HCT116 (cell line): ENCODE measurements around the gene GNLY. TPM values are rescaled to one million over a fixed set of nuclear protein-coding genes. Genes with fewer than 3 reads are reported as not detected.

ENCODE experiments used
- ATAC-seq: fragments of 200-7000 bp; cut with Tn5 transposase; 2 replicates; pipeline ENCODE4 v1.9.1; 2020; ENCODE audit warnings: mild to moderate bottlenecking, moderate library complexity
- BruUV-seq: library from RNA; stranded (reverse); fragments of 400-500 nt; replicated peaks from 2 replicates; lab custom pipeline; 2021; lab: Mats Ljungman, UMichigan
- CTCF ChIA-PET: fragments of 300-600 bp; sonication (Branson Sonifier 250); formaldehyde crosslinking; loops from one replicate; lab custom pipeline; 2021; ENCODE audit warnings: antibody characterized with exemption; lab: Charles Lee
- POLR2A ChIA-PET: fragments of 300-600, 350-600 bp; sonication (Branson Sonifier 250); formaldehyde crosslinking; loops from one replicate; lab custom pipeline; 2021; ENCODE audit warnings: antibody characterized with exemption; lab: Charles Lee
- RAD21 ChIA-PET, 2 experiments: fragments of 300-600 bp; sonication (Branson Sonifier 250); formaldehyde crosslinking; loops; one replicate each; lab custom pipeline; 2023; ENCODE audit warnings: low total read pairs in 2 of 2; ENCODE audit not compliant: uncharacterized antibody in 2 of 2, unreplicated experiment in 2 of 2, low non-redundant PET in 1 of 2; lab: Charles Lee
- DNase-seq: peaks from one replicate; pipeline ENCODE4 v3.0.0-alpha.2; 2010; ENCODE audit warnings: low read depth, low spot score
- H2AFZ ChIP-seq: fragments of 200-600 bp; shearing (Covaris generic), sonication (generic); 2 replicates; pipeline ENCODE4 v1.6.1; 2017; ENCODE audit warnings: low read depth, mixed run types, mixed read lengths, antibody characterized with exemption, low read length; ENCODE audit not compliant: poor library complexity, severe bottlenecking
- H3K27ac ChIP-seq: 2 replicates; pipeline ENCODE4 v1.5.1; 2012; ENCODE audit warnings: low read depth, low read length
- H3K27me3 ChIP-seq: fragments of 200-600 bp; sonication (generic); 2 replicates; pipeline ENCODE4 v1.6.1; 2016; ENCODE audit warnings: mixed run types, low read length, mixed read lengths; ENCODE audit not compliant: insufficient read depth
- H3K36me3 ChIP-seq, 2 experiments: fragments of 200-500 bp in 1 of 2; fragments of 200-600 bp in 1 of 2; sonication (Bioruptor generic) in 1 of 2; sonication (generic) in 1 of 2; 2 replicates each; pipeline versions ENCODE4 v1.5.1 to v1.6.1; 2014 to 2016; ENCODE audit warnings: low read length in 2 of 2, inconsistent platforms in 1 of 2, mixed read lengths in 1 of 2, mixed run types in 1 of 2; ENCODE audit not compliant: insufficient read depth in 2 of 2, control insufficient read depth in 1 of 2
- H3K4me1 ChIP-seq, 2 experiments: fragments of 200-600 bp in 1 of 2; sonication (generic) in 1 of 2; 2 replicates each; pipeline versions ENCODE4 v1.5.1 to v1.6.1; 2012 to 2017; ENCODE audit warnings: low read length in 2 of 2, inconsistent platforms in 1 of 2, mild to moderate bottlenecking in 1 of 2, mixed read lengths in 1 of 2, mixed run types in 1 of 2, moderate library complexity in 1 of 2; ENCODE audit not compliant: insufficient read depth in 2 of 2, control insufficient read depth in 1 of 2
- H3K4me2 ChIP-seq: fragments of 200-600 bp; sonication (generic); 2 replicates; pipeline ENCODE4 v1.6.1; 2017; ENCODE audit warnings: mixed run types, low read length, mixed read lengths
- H3K4me3 ChIP-seq, 2 experiments: fragments of 200-600 bp in 1 of 2; sonication (generic) in 1 of 2; replicated peaks in 1 of 2; 2 replicates each; pipeline ENCODE4 v1.5.1; 2011 to 2016; ENCODE audit warnings: low read length in 2 of 2, control low read depth in 1 of 2, low read depth in 1 of 2, mild to moderate bottlenecking in 1 of 2, mixed read lengths in 1 of 2, mixed run types in 1 of 2
- H3K79me2 ChIP-seq: fragments of 200-600 bp; sonication (generic); 2 replicates; pipeline ENCODE4 v1.6.1; 2017; ENCODE audit warnings: mild to moderate bottlenecking, mixed run types, low read length, moderate library complexity, mixed read lengths; ENCODE audit not compliant: insufficient read depth
- H3K9ac ChIP-seq: fragments of 200-600 bp; sonication (generic); 2 replicates; pipeline ENCODE4 v1.6.1; 2016; ENCODE audit warnings: low read length, mixed read lengths
- H3K9me2 ChIP-seq: fragments of 200-600 bp; sonication (generic), shearing (Covaris generic); 2 replicates; pipeline ENCODE4 v1.6.1; 2017; ENCODE audit warnings: mixed run types, mild to moderate bottlenecking, moderate library complexity; ENCODE audit not compliant: insufficient read depth
- H3K9me3 ChIP-seq, 2 experiments: fragments of 200-500 bp in 1 of 2; fragments of 200-600 bp in 1 of 2; sonication (Bioruptor generic) in 1 of 2; sonication (generic) in 1 of 2; 2 replicates each; pipeline ENCODE4 v1.6.1; 2014 to 2017; ENCODE audit warnings: low read length in 2 of 2, mixed read lengths in 2 of 2, inconsistent platforms in 1 of 2, low read depth in 1 of 2, mild to moderate bottlenecking in 1 of 2, mixed run types in 1 of 2, moderate library complexity in 1 of 2; ENCODE audit not compliant: control insufficient read depth in 1 of 2, insufficient read depth in 1 of 2
- H4K20me1 ChIP-seq: fragments of 200-600 bp; sonication (generic), shearing (Covaris generic); 2 replicates; pipeline ENCODE4 v1.6.1; 2017; ENCODE audit warnings: mixed run types, mild to moderate bottlenecking, moderate library complexity; ENCODE audit not compliant: insufficient read depth
- CEBPB ChIP-seq: IDR thresholded peaks from 2 replicates; pipeline ENCODE4 v1.6.1; 2012; ENCODE audit warnings: low read depth
- CTCF ChIP-seq, 3 experiments: fragments of 200-600 bp in 1 of 3; sonication (generic) in 1 of 3; IDR thresholded peaks in 2 of 3; conservative IDR thresholded peaks in 1 of 3; 2 replicates each; pipeline ENCODE4 v1.5.1; 2012 to 2017; ENCODE audit warnings: low read depth in 2 of 3, low read length in 2 of 3, antibody characterized with exemption in 1 of 3, borderline replicate concordance in 1 of 3, control low read depth in 1 of 3, mild to moderate bottlenecking in 1 of 3, mixed read lengths in 1 of 3, mixed run types in 1 of 3, moderate library complexity in 1 of 3; ENCODE audit not compliant: insufficient read depth in 1 of 3
- ELF1 ChIP-seq: IDR thresholded peaks from 2 replicates; pipeline ENCODE4 v1.6.1; 2012; ENCODE audit warnings: low read depth, borderline replicate concordance
- JUND ChIP-seq: IDR thresholded peaks from 2 replicates; pipeline ENCODE4 v1.6.1; 2012
- POLR2AphosphoS5 ChIP-seq: IDR thresholded peaks from 2 replicates; pipeline ENCODE4 v1.6.1; 2011; ENCODE audit warnings: mild to moderate bottlenecking, low read depth, low read length, moderate library complexity
- RAD21 ChIP-seq: IDR thresholded peaks from 2 replicates; pipeline ENCODE4 v1.6.1; 2012; ENCODE audit warnings: low read depth, mild to moderate bottlenecking
- SIN3A ChIP-seq: IDR thresholded peaks from 2 replicates; pipeline ENCODE4 v1.6.1; 2012; ENCODE audit warnings: low read depth
- SRF ChIP-seq: IDR thresholded peaks from 2 replicates; pipeline ENCODE4 v1.6.1; 2012; ENCODE audit warnings: low read depth
- ZNF274 ChIP-seq: fragments of 200-500 bp; sonication (Bioruptor generic); IDR thresholded peaks from 2 replicates; pipeline ENCODE4 v1.6.1; 2014; ENCODE audit warnings: mild to moderate bottlenecking, low read depth, low read length, inconsistent platforms
- intact Hi-C: fragments of 100-400 bp; cut with micrococcal nuclease; formaldehyde crosslinking; loops from 2 replicates; pipeline ENCODE4 v1.10.0; 2022
- total RNA-seq: library from RNA; stranded (reverse); gene quantifications from one replicate; pipeline ENCODE4 v1.2.1, GENCODE V29; 2021; ENCODE audit not compliant: unreplicated experiment

The GNLY gene
- total RNA-seq, 1 experiment from 2014 or later: 0.74 TPM

GRCh38 chr2:85682378-85682777 lies 11.8 kb upstream of the GNLY start:
- BruUV-seq: no TSS peak

GRCh38 chr2:85684380-85684779 lies 9.8 kb upstream of the GNLY start:
- TF ChIP-seq RAD21: no peak
- TF ChIP-seq CTCF (IDR thresholded peaks at IDR 0.05 in 2 of 3, conservative IDR thresholded peaks at IDR 0.05 in 1 of 3; ENCODE audit: borderline replicate concordance in 1 of 3, insufficient read depth in 1 of 3, low read depth in 2 of 3, low read length in 2 of 3): no peak
- no peak for TF ChIP-seq CEBPB
- no peak for TF ChIP-seq POLR2AphosphoS5
- TF ChIP-seq, all 23 proteins: peak for 0
- ChIA-PET POLR2A (no interaction called here), RAD21 (no interaction called here), CTCF (no interaction called here)
- no peaks in the 10 kb centered on the region for H3K79me2 ChIP-seq
- no TSS peak for BruUV-seq
- H3K27ac ChIP-seq: no peak overlapping the region
- H3K4me1 ChIP-seq: peaks cover 16 to 35% of the 10 kb centered on the region in 2 experiments
- ATAC-seq (no peak), DNase-seq (no peak)
- intact Hi-C loops: no loop called here
- H3K27me3 ChIP-seq: no peaks in the 10 kb centered on the region
- no peaks in the 10 kb centered on the region for H3K9me2 ChIP-seq
- no peaks in the 10 kb centered on the region for H4K20me1 ChIP-seq
- no peak overlapping the region for H3K4me3 ChIP-seq
- no peak overlapping the region for H3K4me2 ChIP-seq
- H2AFZ ChIP-seq: no peak overlapping the region
- H3K36me3 ChIP-seq: no peaks in the 10 kb centered on the region
- no peak overlapping the region for H3K9ac ChIP-seq
- H3K9me3 ChIP-seq: no peaks in the 10 kb centered on the region

More at GRCh38 chr2:85682378-85682777, 11.8 kb upstream of the GNLY start:
- intact Hi-C loops: no loop called here
- H3K9ac ChIP-seq: no peak overlapping the region
- H3K27me3 ChIP-seq: no peaks in the 10 kb centered on the region
- no peak overlapping the region for H2AFZ ChIP-seq
- H3K4me1 ChIP-seq: peaks cover 19 to 38% of the 10 kb centered on the region in 2 experiments
- H3K4me3 ChIP-seq: no peak overlapping the region
- H3K9me2 ChIP-seq: no peaks in the 10 kb centered on the region
- RAD21 ChIA-PET: no interaction called here
- no peaks in the 10 kb centered on the region for H3K9me3 ChIP-seq
- H3K27ac ChIP-seq: no peak overlapping the region
- no peaks in the 10 kb centered on the region for H3K36me3 ChIP-seq
- no peak for DNase-seq
- POLR2A ChIA-PET: no interaction called here
- ATAC-seq: no peak
- no peak overlapping the region for H3K4me2 ChIP-seq
- H3K79me2 ChIP-seq: no peaks in the 10 kb centered on the region
- no peaks in the 10 kb centered on the region for H4K20me1 ChIP-seq
- CTCF ChIA-PET: no interaction called here
- TF ChIP-seq SIN3A (no peak), CEBPB (no peak), SRF (no peak), JUND (no peak), ZNF274 (no peak), POLR2AphosphoS5 (no peak), ELF1 (no peak)
